Liver (tissue), 9 donors: ENCODE data around the gene PLEK2. TPM values are rescaled to one million over a fixed set of nuclear protein-coding genes. Genes with fewer than 3 reads are reported as not detected.
A peak's percentile ranks its signal among the peaks of the same experiment; 100 is the strongest.
"Not testable (repeated sequence)": the region's sequence is repeated elsewhere in the genome, so short reads cannot be mapped to it uniquely, and the experiment has no call there.

Experiments used
- DNase-seq: peaks from one replicate; pipeline ENCODE4 v3.0.0-alpha.2; 2017; ENCODE audit warnings: low spot score
- H3K27ac ChIP-seq, 2 donors: one replicate each; pipeline ENCODE4 v1.7.0; 2013; ENCODE audit warnings: inconsistent platforms in 2 of 2, low read length in 2 of 2, control low read depth in 1 of 2, low read depth in 1 of 2, mild to moderate bottlenecking in 1 of 2
- H3K27me3 ChIP-seq, 4 donors: one replicate each; pipeline versions ENCODE4 v1.6.1 to v1.7.0; 2013; ENCODE audit warnings: low read length in 3 of 4, inconsistent platforms in 1 of 4, mild to moderate bottlenecking in 1 of 4, moderate library complexity in 1 of 4; ENCODE audit not compliant: control insufficient read depth in 4 of 4, insufficient read depth in 4 of 4
- H3K36me3 ChIP-seq, 4 donors: one replicate each; pipeline versions ENCODE4 v1.6.1 to v1.7.0; 2013; ENCODE audit warnings: low read length in 3 of 4, mild to moderate bottlenecking in 3 of 4, low read depth in 1 of 4, moderate library complexity in 1 of 4; ENCODE audit not compliant: control insufficient read depth in 4 of 4, insufficient read depth in 3 of 4
- H3K4me1 ChIP-seq, 4 donors: one replicate each; pipeline versions ENCODE4 v1.6.1 to v1.7.0; 2013; ENCODE audit warnings: low read length in 3 of 4, mild to moderate bottlenecking in 3 of 4, moderate library complexity in 1 of 4; ENCODE audit not compliant: control insufficient read depth in 4 of 4, insufficient read depth in 4 of 4
- H3K4me3 ChIP-seq, 3 donors: one replicate each; pipeline versions ENCODE4 v1.6.1 to v1.7.0; 2013; ENCODE audit warnings: low read length in 3 of 3, control low read depth in 1 of 3, low read depth in 1 of 3, mild to moderate bottlenecking in 1 of 3
- H3K9ac ChIP-seq, 2 donors: one replicate each; pipeline ENCODE4 v1.7.0; 2013; ENCODE audit warnings: low read length in 2 of 2, mild to moderate bottlenecking in 2 of 2, moderate library complexity in 2 of 2, control low read depth in 1 of 2, low read depth in 1 of 2
- H3K9me3 ChIP-seq, 4 donors: one replicate each; pipeline versions ENCODE4 v1.6.1 to v1.7.0; 2013; ENCODE audit warnings: low read length in 3 of 4; ENCODE audit not compliant: control insufficient read depth in 4 of 4
- ATF3 ChIP-seq: IDR thresholded peaks from 2 replicates; pipeline ENCODE4 v1.6.1; 2016; ENCODE audit warnings: antibody characterized with exemption
- CTCF ChIP-seq: fragments of 150-350 bp; IDR thresholded peaks from 2 replicates; pipeline ENCODE4 v1.5.1; 2017; ENCODE audit warnings: improper control_type of control experiment, low read depth, low read length; ENCODE audit not compliant: missing input control
- EGR1 ChIP-seq, 2 donors: IDR thresholded peaks; 2 replicates each; pipeline ENCODE4 v1.6.1; 2016 to 2018; ENCODE audit warnings: antibody characterized with exemption in 2 of 2, low read depth in 2 of 2
- FOXA1 ChIP-seq: IDR thresholded peaks from 2 replicates; pipeline ENCODE4 v1.6.1; 2016; ENCODE audit warnings: antibody characterized with exemption
- FOXA2 ChIP-seq: IDR thresholded peaks from 2 replicates; pipeline ENCODE4 v1.6.1; 2016; ENCODE audit warnings: antibody characterized with exemption
- HNF4A ChIP-seq, 2 donors: conservative IDR thresholded peaks; 2 replicates each; pipeline ENCODE4 v1.6.1; 2016; ENCODE audit warnings: antibody characterized with exemption in 2 of 2, mild to moderate bottlenecking in 2 of 2
- HNF4G ChIP-seq: IDR thresholded peaks from 2 replicates; pipeline ENCODE4 v1.6.1; 2016; ENCODE audit warnings: antibody characterized with exemption
- JUND ChIP-seq, 2 donors: IDR thresholded peaks; 2 replicates each; pipeline ENCODE4 v1.6.1; 2016; ENCODE audit warnings: antibody characterized with exemption in 2 of 2
- MAX ChIP-seq: IDR thresholded peaks from 2 replicates; pipeline ENCODE4 v1.6.1; 2016; ENCODE audit warnings: antibody characterized with exemption
- NR2F2 ChIP-seq: IDR thresholded peaks from 2 replicates; pipeline ENCODE4 v1.6.1; 2016; ENCODE audit warnings: antibody characterized with exemption
- RAD21 ChIP-seq, 2 donors: IDR thresholded peaks; 2 replicates each; pipeline ENCODE4 v1.6.1; 2016; ENCODE audit warnings: antibody characterized with exemption in 2 of 2, mild to moderate bottlenecking in 2 of 2
- REST ChIP-seq: IDR thresholded peaks from 2 replicates; pipeline ENCODE4 v1.6.1; 2016; ENCODE audit warnings: antibody characterized with exemption, mild to moderate bottlenecking
- RXRA ChIP-seq, 2 donors: IDR thresholded peaks; 2 replicates each; pipeline ENCODE4 v1.6.1; 2017 to 2018; ENCODE audit warnings: antibody characterized with exemption in 2 of 2, mild to moderate bottlenecking in 1 of 2
- SP1 ChIP-seq: IDR thresholded peaks from 2 replicates; pipeline ENCODE4 v1.6.1; 2018; ENCODE audit warnings: antibody characterized with exemption, mild to moderate bottlenecking
- TAF1 ChIP-seq: conservative IDR thresholded peaks from 2 replicates; pipeline ENCODE4 v1.6.1; 2016; ENCODE audit warnings: antibody characterized with exemption, mild to moderate bottlenecking
- YY1 ChIP-seq: IDR thresholded peaks from 2 replicates; pipeline ENCODE4 v1.6.1; 2016; ENCODE audit warnings: antibody characterized with exemption, mild to moderate bottlenecking
- ZBTB33 ChIP-seq: IDR thresholded peaks from 2 replicates; pipeline ENCODE4 v1.6.1; 2016; ENCODE audit warnings: antibody characterized with exemption
- WGBS: extraction: QIAGEN DNeasy Blood & Tissue Kit; methylation state at CpG from one replicate; pipeline ENCODE4 v1.1.7; 2013; 5-methylcytosine and 5-hydroxymethylcytosine counted together
- polyA plus RNA-seq, 2 donors: library from polyadenylated mRNA; stranded (reverse) in 1 of 2; unstranded in 1 of 2; fragments of 200-250 nt in 1 of 2; fragments of >200 nt in 1 of 2; fragmentation: Nextera tagmentation in 1 of 2; extraction: Ambion mirVana in 1 of 2; gene quantifications; one replicate each; pipeline versions ENCODE4 v1.2.1 to v1.2.3, GENCODE V29; 2013 to 2015
- total RNA-seq, 2 donors: library from RNA; depleted of rRNA; stranded (reverse); fragments of >200 nt; gene quantifications; one replicate each; pipeline ENCODE4 v1.2.3, GENCODE V29; 2014
- donor health status: healthy.
- donor health status: healthy.
- donor health status: healthy.
- donor health status: healthy.
- donor health status: healthy.

Gene PLEK2
- total and polyA plus RNA-seq, 4 donors = 6.1 to 17.4 (median 11.2) TPM

- 54% methylated on average over 6 of the region's 6 CpGs for WGBS
- H3K4me3 ChIP-seq, H3K27ac ChIP-seq, H3K36me3 ChIP-seq, H3K9me3 ChIP-seq, H3K27me3 ChIP-seq, DNase-seq, H3K9ac ChIP-seq, H3K4me1 ChIP-seq: not testable (repeated sequence)
- peak; percentile 59 to 80 for TF ChIP-seq HNF4A (conservative IDR thresholded peaks at IDR 0.05)
Observed at GRCh38 chr14:67451667-67452066, 39.7 kb upstream of the PLEK2 start.

- no peaks in the 10 kb centered on the region for H3K9me3 ChIP-seq
- TF ChIP-seq HNF4G (no peak), EGR1 (IDR thresholded peaks at IDR 0.05; ENCODE audit: low read depth in 2 of 2) (no peak), REST (no peak), FOXA1 (no peak), FOXA2 (no peak), ATF3 (no peak), SP1 (no peak)
- H3K36me3 ChIP-seq = no peaks in the 10 kb centered on the region
- H3K27ac ChIP-seq = no peak overlapping the region
- no peaks in the 10 kb centered on the region for H3K27me3 ChIP-seq
- WGBS = 94% methylated on average over 2 of the region's 2 CpGs
- H3K4me1 ChIP-seq = no peaks in the 10 kb centered on the region
- DNase-seq = no peak
- H3K4me3 ChIP-seq = no peak overlapping the region
- no peak overlapping the region for H3K9ac ChIP-seq
Observed at GRCh38 chr14:67449096-67449495, 37.1 kb upstream of the PLEK2 start.

- Histone ChIP-seq H3K9ac (no peak overlapping the region), H3K27me3 (no peaks in the 10 kb centered on the region)
- no peak for TF ChIP-seq HNF4A (conservative IDR thresholded peaks at IDR 0.05)
- no peak for TF ChIP-seq ZBTB33
- no peak for TF ChIP-seq JUND (IDR thresholded peaks at IDR 0.05)
- TF ChIP-seq FOXA1 = no peak
- no peak for TF ChIP-seq CTCF
- no peak for TF ChIP-seq TAF1
- no peak for TF ChIP-seq EGR1 (IDR thresholded peaks at IDR 0.05; ENCODE audit: low read depth in 2 of 2)
- no peak for TF ChIP-seq REST
- no peak for TF ChIP-seq HNF4G
- no peak for TF ChIP-seq FOXA2
- TF ChIP-seq SP1 = no peak
- TF ChIP-seq ATF3 = no peak
- TF ChIP-seq YY1 = no peak
- no peak for TF ChIP-seq NR2F2
- TF ChIP-seq MAX = no peak
- no peak for TF ChIP-seq RAD21 (IDR thresholded peaks at IDR 0.05)
- no peak for TF ChIP-seq RXRA (IDR thresholded peaks at IDR 0.05)
Observed at GRCh38 chr14:67447033-67447381, 35.0 kb upstream of the PLEK2 start.

More at GRCh38 chr14:67447033-67447381, 35.0 kb upstream of the PLEK2 start:
- Histone ChIP-seq H3K27ac (no peak overlapping the region), H3K36me3 (no peaks in the 10 kb centered on the region), H3K9me3 (no peaks in the 10 kb centered on the region), H3K4me1 (no peaks in the 10 kb centered on the region), H3K4me3 (no peak overlapping the region)
- no peak for DNase-seq
- WGBS = 82% methylated on average over 1 of the region's 1 CpG
